Vagina (tissue), 2 donors: ENCODE data around the gene UTY. TPM values are rescaled to one million over a fixed set of nuclear protein-coding genes. Genes with fewer than 3 reads are reported as not detected.

Experiments
- DNase-seq, 2 donors: peaks; one replicate each; pipeline ENCODE4 v3.0.0-alpha.2; 2017; ENCODE audit errors: extremely low spot score in 2 of 2
- H3K27ac ChIP-seq: fragments of 200-600 bp; sonication (generic); one replicate; pipeline ENCODE4 v1.5.1; 2019
- H3K27me3 ChIP-seq: fragments of 200-600 bp; sonication (generic); one replicate; pipeline ENCODE4 v1.5.1; 2019
- H3K36me3 ChIP-seq, 2 donors: fragments of 200-600 bp; sonication (generic); one replicate each; pipeline ENCODE4 v1.5.1; 2017 to 2019
- H3K4me1 ChIP-seq: fragments of 200-600 bp; sonication (generic); one replicate; pipeline ENCODE4 v1.5.1; 2019
- H3K4me3 ChIP-seq, 2 donors: fragments of 200-600 bp; sonication (generic); 1 replicate in 1 of 2; 2 replicates in 1 of 2; pipeline ENCODE4 v1.5.1; 2016 to 2019
- H3K9me3 ChIP-seq: fragments of 200-600 bp; sonication (generic); one replicate; pipeline ENCODE4 v1.5.1; 2019
- POLR2A ChIP-seq, 2 donors: fragments of 450-650 bp; IDR thresholded peaks; one replicate each; pipeline ENCODE4 v1.6.1; 2017; ENCODE audit warnings: antibody characterized with exemption in 2 of 2, mild to moderate bottlenecking in 2 of 2, moderate library complexity in 2 of 2
- POLR2AphosphoS5 ChIP-seq, 2 donors: sonication (generic); formaldehyde crosslinking; IDR thresholded peaks; one replicate each; pipeline ENCODE4 v1.9.0; 2017; ENCODE audit warnings: antibody characterized with exemption in 2 of 2, mild to moderate bottlenecking in 2 of 2, low read depth in 1 of 2; ENCODE audit not compliant: insufficient read depth in 1 of 2
- intact Hi-C: fragments of 100-400 bp; cut with DNase I; formaldehyde crosslinking; loops from one replicate; pipeline ENCODE4 v1.15.1; 2023
- total RNA-seq: library from RNA; depleted of rRNA; stranded (reverse); fragments of >200 nt; gene quantifications from one replicate; pipeline ENCODE4 v1.2.3, GENCODE V29; 2016
- TF ChIP-seq, protein P1 (sequence below), 3 experiments: fragments of 450-650 bp in 2 of 3; fragments of 200-600 bp in 1 of 3; sonication (generic) in 1 of 3; IDR thresholded peaks; one replicate each; pipeline ENCODE4 v1.5.1; 2017 to 2019; ENCODE audit warnings: antibody characterized with exemption in 3 of 3, mild to moderate bottlenecking in 2 of 3, moderate library complexity in 2 of 3

UTY gene
- total RNA-seq, 1 donor from 2014 or later = not detected

DNA sequence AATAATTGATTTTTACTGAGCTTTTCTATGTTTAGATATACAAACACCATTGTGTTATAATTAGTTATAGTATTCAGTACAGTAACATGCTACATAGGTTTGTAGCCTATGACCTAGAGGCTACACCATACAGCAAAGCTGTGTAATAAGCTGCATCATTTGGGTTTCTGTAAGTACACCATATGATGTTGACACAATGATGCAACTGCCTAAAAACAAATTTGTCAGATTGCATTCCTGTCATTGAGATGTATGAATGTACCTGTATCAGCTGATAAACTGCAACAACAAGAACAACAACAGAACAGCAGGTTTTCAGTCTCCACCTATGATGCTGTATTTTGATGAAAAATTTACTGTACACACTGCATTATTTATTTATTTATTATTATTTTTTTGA, 64.3 kb downstream of the UTY start:
- TF ChIP-seq, protein P1, sequence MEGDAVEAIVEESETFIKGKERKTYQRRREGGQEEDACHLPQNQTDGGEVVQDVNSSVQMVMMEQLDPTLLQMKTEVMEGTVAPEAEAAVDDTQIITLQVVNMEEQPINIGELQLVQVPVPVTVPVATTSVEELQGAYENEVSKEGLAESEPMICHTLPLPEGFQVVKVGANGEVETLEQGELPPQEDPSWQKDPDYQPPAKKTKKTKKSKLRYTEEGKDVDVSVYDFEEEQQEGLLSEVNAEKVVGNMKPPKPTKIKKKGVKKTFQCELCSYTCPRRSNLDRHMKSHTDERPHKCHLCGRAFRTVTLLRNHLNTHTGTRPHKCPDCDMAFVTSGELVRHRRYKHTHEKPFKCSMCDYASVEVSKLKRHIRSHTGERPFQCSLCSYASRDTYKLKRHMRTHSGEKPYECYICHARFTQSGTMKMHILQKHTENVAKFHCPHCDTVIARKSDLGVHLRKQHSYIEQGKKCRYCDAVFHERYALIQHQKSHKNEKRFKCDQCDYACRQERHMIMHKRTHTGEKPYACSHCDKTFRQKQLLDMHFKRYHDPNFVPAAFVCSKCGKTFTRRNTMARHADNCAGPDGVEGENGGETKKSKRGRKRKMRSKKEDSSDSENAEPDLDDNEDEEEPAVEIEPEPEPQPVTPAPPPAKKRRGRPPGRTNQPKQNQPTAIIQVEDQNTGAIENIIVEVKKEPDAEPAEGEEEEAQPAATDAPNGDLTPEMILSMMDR (IDR thresholded peaks at IDR 0.05) = no peak
- no peak for TF ChIP-seq POLR2A (IDR thresholded peaks at IDR 0.05)
- no peak for TF ChIP-seq POLR2AphosphoS5 (IDR thresholded peaks at IDR 0.05; ENCODE audit: insufficient read depth in 1 of 2, low read depth in 1 of 2)
- Histone ChIP-seq H3K27me3 (no peaks in the 10 kb centered on the region), H3K36me3 (no peaks in the 10 kb centered on the region), H3K9me3 (no peaks in the 10 kb centered on the region), H3K4me1 (no peaks in the 10 kb centered on the region), H3K27ac (no peak overlapping the region), H3K4me3 (no peak overlapping the region)
- DNase-seq = no peak
- intact Hi-C loops = no loop called here

DNA sequence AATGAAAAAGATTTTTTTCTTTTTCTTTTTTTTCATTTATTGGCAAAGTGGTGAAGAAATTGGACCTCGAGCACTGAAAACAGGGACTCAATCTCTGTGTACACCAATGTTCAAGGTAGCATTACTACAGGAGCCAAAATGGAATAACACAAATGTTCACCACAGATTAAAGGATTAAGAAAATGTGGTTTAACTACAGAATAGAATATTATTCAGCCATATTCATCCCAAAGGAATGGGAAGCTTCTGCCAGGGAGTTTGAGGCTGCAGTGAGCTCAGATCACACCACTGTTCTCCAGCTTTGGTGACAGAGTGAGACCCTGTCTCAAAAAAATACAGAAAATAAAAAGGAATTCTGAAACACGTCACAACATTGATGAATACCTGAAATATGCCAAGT, 81.0 kb downstream of the UTY start:
- TF ChIP-seq, protein P1 (IDR thresholded peaks at IDR 0.05) = no peak
- TF ChIP-seq POLR2A (IDR thresholded peaks at IDR 0.05) (no peak), POLR2AphosphoS5 (IDR thresholded peaks at IDR 0.05; ENCODE audit: insufficient read depth in 1 of 2, low read depth in 1 of 2) (no peak)
- intact Hi-C loops = no loop called here
- Histone ChIP-seq H3K9me3 (no peaks in the 10 kb centered on the region), H3K27ac (no peak overlapping the region), H3K36me3 (no peaks in the 10 kb centered on the region), H3K4me1 (no peaks in the 10 kb centered on the region), H3K4me3 (no peak overlapping the region), H3K27me3 (no peaks in the 10 kb centered on the region)
- DNase-seq = no peak

- H3K4me1 ChIP-seq = no peaks in the 10 kb centered on the region
- no peak for DNase-seq
- intact Hi-C loops = no loop called here
- no peak overlapping the region for H3K4me3 ChIP-seq
- H3K36me3 ChIP-seq = no peaks in the 10 kb centered on the region
- H3K9me3 ChIP-seq = no peaks in the 10 kb centered on the region
- H3K27ac ChIP-seq = no peak overlapping the region
- TF ChIP-seq POLR2A (IDR thresholded peaks at IDR 0.05) (no peak), POLR2AphosphoS5 (IDR thresholded peaks at IDR 0.05; ENCODE audit: insufficient read depth in 1 of 2, low read depth in 1 of 2) (no peak)
- TF ChIP-seq, protein P1 (IDR thresholded peaks at IDR 0.05) = no peak
- no peaks in the 10 kb centered on the region for H3K27me3 ChIP-seq
Observed at GRCh38 chrY:13381110-13381683, 98.6 kb downstream of the UTY start.

DNA sequence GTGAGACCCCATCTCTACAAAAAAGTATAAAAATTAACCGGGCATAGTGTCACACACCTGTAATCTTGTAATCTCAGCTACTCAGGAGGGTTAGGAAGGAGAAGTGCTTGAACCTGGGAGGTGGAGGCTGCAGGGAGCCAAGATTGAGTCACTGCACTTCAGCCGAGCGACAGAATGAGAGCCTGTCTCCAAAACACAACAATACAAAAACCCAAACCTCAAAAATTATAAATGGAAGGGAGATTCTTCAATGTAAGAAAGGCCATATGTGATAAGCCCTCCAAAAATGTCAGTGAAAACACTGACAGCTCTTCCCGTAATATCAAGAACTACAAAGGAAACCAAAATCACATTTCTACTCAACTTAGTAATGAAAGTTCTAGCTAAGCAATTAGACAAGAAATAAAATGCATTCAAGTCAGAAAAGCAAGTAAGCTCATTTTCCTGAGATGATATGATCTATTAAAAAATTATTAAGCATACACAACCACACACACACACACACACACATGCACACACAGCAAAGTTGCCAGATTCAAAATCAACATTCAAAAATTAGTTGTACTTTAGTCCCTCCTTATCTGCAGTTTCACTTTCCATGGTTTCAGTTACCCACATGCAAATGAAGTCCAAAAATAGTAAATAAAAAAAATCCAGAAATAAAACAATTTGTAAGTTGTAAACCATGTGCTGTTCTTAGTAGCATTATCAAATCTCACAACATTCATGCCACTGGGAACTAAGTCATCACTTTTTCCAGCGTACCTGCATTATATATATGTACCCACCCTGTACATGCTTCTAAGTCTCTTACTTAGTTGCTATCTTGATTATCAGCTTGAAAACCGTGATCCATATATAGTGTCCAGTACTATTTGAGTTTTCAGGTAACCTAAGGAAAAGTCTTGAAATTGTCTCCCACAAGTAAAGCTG, 108.7 kb downstream of the UTY start:
- no peaks in the 10 kb centered on the region for H3K9me3 ChIP-seq
- no peaks in the 10 kb centered on the region for H3K36me3 ChIP-seq
- DNase-seq = no peak
- intact Hi-C loops = no loop called here
- TF ChIP-seq, protein P1 (IDR thresholded peaks at IDR 0.05) = no peak
- no peak for TF ChIP-seq POLR2AphosphoS5 (IDR thresholded peaks at IDR 0.05; ENCODE audit: insufficient read depth in 1 of 2, low read depth in 1 of 2)
- no peak for TF ChIP-seq POLR2A (IDR thresholded peaks at IDR 0.05)
- H3K4me3 ChIP-seq = no peak overlapping the region
- no peaks in the 10 kb centered on the region for H3K27me3 ChIP-seq
- H3K27ac ChIP-seq = no peak overlapping the region
- no peaks in the 10 kb centered on the region for H3K4me1 ChIP-seq

- TF ChIP-seq, protein P1 (IDR thresholded peaks at IDR 0.05) = no peak
- H3K27me3 ChIP-seq = no peaks in the 10 kb centered on the region
- no peak for DNase-seq
- no peaks in the 10 kb centered on the region for H3K36me3 ChIP-seq
- H3K4me1 ChIP-seq = no peaks in the 10 kb centered on the region
- H3K4me3 ChIP-seq = no peak overlapping the region
- no peaks in the 10 kb centered on the region for H3K9me3 ChIP-seq
- no peak overlapping the region for H3K27ac ChIP-seq
- intact Hi-C loops = no loop called here
Observed at GRCh38 chrY:13370245-13370644, 109.6 kb downstream of the UTY start.
